ENCODE results near the gene RAX2.

Gene RAX2

DNA sequence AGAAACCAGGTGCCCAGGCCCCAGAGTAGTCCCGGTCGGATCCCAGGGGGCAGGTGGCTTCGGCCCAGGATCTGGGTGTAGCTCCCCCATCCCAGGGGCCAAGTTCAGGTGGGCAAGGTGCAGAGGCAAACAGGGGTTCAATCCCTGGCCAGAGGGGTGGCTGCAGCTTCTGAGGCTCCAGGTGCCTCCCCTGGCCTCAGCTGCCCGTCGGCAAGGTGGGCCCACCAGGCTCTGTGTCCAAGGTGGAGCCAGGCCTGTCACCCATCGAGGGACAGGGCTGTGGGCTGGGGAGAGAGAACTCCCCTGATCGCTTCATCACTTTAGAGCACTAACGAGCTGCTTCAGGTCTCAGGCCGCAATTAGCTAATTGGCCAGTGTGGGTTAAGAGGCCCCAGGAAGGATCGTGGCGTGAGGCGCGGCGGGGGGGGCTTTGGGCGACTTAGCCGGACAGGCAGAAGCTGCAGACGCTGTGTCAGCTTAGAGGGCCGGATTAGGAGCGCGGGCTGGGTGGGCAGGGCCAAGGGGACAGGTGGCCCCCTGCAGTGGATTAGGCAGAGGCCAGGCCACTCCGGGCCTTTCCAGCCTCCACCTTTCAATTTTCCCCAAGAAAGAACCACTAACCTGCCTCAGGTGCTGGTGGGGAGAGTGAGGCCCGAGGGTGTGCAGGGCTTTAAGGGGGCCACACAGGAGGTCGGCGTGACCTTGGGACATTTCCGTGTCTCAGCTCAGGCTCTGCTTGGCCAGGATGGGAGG is 2.8 kb upstream of the RAX2 start:
- DNase-seq (ENCODE audit: low read depth, low spot score): no peak
- no peak overlapping the region for H3K4me3 ChIP-seq (ENCODE audit: low read depth, low read length)
- ChIA-PET CTCF (interaction anchor here (2.3 kb wide), 1 partner anchor 12 kb away, joined by 6 read pairs; the partner anchor contains the start of gene MRPL54), POLR2A (interaction anchor here (0.5 kb wide), 1 partner anchor 211 kb away, joined by 3 read pairs; no protein-coding TSS in a partner anchor)
- no peak for TF ChIP-seq CTCF (IDR thresholded peaks at IDR 0.05; ENCODE audit: insufficient read depth, low read length, missing control alignments)

DNA sequence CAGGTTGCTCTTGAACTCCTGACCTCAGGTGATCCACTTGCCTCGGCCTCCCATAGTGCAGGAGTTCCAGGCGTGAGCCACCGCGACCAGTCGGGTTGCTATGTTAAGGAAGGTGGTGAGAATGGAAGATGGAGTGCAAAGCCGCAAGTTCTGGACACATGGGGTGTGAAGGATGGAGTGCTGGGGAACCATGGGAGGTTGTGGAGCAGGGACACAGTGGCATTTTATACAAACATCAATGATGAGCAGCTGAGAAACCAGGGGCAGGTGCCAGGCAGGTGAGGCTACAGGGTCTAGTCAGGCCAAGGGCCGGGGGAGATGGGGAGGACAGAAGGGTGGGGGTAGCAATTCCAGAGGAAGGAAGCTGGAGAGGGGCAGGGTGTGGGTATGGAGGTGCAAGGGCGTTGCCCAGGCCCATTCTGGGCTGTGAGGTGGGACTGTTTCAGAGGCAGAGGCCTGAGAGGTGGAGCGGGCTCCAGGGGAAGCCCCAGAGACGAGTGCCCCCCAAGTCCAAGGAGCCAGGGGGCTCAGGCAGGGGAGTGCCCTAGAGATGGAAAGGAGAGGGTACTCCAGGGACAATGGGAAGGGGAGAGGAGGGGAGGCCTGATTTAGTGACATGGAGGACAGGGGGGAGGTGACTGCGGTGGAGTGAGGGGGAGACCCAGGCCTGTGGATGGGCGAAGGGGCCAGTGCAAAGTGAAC is 1.9 kb upstream of the RAX2 start:
- no peak for DNase-seq (ENCODE audit: low read depth, low spot score)
- no peak for TF ChIP-seq CTCF (IDR thresholded peaks at IDR 0.05; ENCODE audit: insufficient read depth, low read length, missing control alignments)
- POLR2A ChIA-PET: no interaction called here
- CTCF ChIA-PET: interaction anchor here (2.3 kb wide), 1 partner anchor 11 kb away, joined by 6 read pairs; the partner anchor contains the start of gene MRPL54
- H3K4me3 ChIP-seq (ENCODE audit: low read depth, low read length): no peak overlapping the region

DNA sequence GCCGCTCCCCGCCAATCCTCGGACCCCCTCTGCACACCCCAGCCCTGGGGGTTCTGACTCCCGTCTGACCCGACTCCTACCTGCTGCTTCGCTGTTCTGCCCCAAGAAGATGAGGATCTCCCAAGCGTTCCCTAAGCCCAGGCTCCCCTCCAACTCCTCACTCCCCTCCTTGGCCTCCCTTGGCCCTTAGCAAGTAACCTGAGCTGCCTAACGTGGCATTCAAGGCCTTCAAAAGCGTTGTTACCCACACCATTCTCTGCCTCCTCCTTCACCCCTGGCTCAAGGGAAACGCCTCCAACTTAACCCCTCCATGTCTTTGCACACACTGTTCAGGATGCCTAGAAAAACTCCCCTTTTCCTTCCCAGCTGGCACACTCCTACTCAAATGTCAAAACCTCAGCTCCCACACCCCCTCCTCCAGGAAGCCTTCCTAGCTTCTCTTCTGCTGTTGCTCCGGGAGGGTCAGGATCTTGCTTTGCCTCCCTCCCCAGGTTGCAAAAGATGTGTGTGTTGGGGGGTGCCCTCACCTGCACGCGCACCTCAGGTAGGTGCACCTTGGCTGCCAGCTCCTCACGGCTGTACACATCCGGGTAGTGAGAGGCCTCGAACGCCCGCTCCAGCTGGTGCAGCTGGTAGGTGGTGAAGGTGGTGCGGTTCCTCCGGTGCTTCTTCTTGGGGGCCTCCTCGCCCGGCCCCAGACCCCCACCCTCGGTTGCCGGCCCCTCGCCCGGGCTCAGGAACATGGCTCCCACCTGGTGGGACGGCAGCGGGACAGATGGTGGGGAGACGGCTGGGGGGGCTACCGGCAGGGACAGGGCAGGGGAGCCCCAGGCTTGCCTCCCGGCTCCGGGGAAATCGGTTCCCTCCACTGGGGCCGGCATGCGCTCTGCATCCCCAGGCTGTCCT is 775 bp downstream of the RAX2 start:
- no peak overlapping the region for H3K4me3 ChIP-seq (ENCODE audit: low read depth, low read length)
- TF ChIP-seq CTCF (IDR thresholded peaks at IDR 0.05; ENCODE audit: insufficient read depth, low read length, missing control alignments): no peak
- ChIA-PET CTCF (interaction anchor here (1.4 to 1.9 kb wide), 2 partner anchors 9 to 51 kb away, joined by 4 to 5 read pairs; partner anchors contain the start of gene MRPL54), POLR2A (no interaction called here)
- no peak for DNase-seq (ENCODE audit: low read depth, low spot score)

DNA sequence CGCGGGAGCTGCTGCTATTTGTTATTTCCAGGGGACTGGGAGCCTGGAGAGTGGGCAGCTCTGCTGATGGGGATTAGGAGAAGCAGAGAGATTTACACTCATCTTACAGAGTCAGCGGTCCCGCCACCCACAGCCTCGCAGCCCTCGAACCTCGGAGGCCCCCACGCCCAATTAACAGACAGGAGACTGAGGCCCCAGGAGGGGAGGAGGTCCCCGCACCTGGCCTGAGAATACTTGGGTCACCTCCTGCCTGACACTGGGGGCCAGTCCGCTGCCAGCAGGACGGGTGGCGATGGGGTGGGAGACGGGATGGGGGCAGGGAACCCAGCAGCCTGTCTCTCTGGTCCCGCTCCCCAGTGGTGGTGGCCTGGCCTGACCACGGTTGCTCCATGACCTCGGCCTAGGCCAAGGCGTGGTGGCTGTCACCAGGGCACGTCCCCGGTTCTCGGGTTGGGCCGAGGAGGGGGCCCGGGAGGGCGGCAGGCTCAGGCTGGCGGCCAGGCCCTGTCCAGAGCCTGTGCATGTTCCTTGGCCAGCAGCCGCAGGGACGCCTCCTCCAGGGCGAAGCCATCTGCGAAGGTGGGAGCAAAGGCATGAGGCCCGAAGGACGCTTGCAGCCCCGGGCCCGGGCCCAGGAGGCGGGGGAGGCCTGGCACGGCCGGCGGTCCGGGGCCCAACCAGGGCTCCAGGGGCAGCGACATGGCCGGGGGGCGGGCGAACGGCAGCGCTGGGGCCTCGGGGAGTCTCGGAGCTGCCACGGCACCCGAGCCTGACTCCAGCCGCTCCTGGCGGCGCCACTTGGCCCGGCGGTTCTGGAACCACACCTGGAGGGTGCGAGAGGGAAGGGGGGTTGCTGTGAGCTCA is 1.7 kb downstream of the RAX2 start:
- no peak for TF ChIP-seq CTCF (IDR thresholded peaks at IDR 0.05; ENCODE audit: insufficient read depth, low read length, missing control alignments)
- no peak overlapping the region for H3K4me3 ChIP-seq (ENCODE audit: low read depth, low read length)
- no peak for DNase-seq (ENCODE audit: low read depth, low spot score)
- POLR2A ChIA-PET: no interaction called here
- CTCF ChIA-PET: interaction anchor here (1.4 to 1.9 kb wide), 2 partner anchors 8 to 51 kb away, joined by 4 to 5 read pairs; partner anchors contain the start of gene MRPL54

- CTCF ChIA-PET: no interaction called here
- no peak for TF ChIP-seq CTCF (IDR thresholded peaks at IDR 0.05; ENCODE audit: insufficient read depth, low read length, missing control alignments)
- no peak for DNase-seq (ENCODE audit: low read depth, low spot score)
- no peak overlapping the region for H3K4me3 ChIP-seq (ENCODE audit: low read depth, low read length)
- POLR2A ChIA-PET: no interaction called here
These were observed 2.5 kb downstream of the RAX2 start for GRCh38 chr19:3769494-3769893.

Measured in AG04449 (cell line).